GM10847 (cell line): ENCODE results near the gene CNDP1.

Experiments
- POLR2A ChIP-seq: IDR thresholded peaks from 2 replicates; pipeline ENCODE4 v1.6.1; 2011; ENCODE audit not compliant: insufficient read length; ENCODE audit errors: extremely low read depth

Gene CNDP1

DNA sequence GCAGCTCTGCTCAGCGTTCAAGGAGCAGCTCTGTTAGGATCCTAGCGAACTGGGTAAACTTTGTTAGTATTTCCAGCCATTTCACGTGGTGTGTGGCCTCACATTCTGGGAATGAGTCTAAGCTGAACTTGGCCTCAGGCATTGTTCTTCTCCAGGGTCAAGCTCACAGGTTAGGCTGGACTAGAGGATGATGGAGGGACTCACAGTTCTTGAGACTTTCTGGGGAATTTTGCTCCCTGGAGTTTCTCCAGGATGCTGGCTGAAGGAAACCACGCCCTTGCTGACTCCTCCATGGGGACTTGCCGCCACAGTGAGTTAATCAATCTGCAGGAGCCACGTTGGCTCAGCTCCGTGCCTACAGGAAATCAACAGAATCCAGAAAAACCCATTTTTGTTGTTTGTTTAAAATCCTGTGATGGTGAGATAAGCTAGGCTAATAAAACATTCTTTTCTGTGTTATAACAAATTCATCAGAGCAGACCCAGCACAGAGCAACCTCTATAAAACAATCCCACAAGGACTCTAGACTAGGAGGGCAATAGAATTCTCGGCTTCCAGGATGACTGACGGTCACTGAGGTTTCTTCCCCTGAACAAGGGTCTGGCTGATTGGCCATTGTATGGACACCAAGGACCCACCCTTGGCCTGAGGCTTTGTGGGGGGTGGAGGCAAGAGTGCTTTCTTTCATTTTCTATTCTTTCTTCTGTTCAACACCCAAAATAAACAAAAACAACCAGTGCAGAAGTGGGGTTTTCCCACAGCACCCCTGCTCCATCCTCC, 12.6 kb downstream of the CNDP1 start:
- no peak for TF ChIP-seq POLR2A

DNA sequence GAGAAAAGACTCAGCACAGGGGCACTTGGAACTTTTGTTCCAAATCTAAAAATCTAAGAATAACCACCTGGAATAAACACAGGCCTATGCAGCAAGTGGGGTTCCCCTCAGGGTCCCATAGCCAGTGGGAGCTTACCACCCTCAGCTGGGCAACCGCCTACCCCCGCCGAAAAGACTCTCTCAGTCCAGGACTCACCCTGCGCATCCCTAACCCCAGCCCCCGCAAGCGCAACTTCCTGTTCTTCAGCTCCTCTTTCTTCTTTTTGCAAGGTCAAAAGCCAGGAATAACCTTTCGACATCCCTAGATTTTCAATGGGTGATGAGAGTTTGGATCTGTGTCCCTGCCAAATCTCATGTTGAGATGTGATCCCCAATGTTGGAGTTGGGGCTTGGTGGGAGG, 13.6 kb downstream of the CNDP1 start:
- TF ChIP-seq POLR2A = no peak

DNA sequence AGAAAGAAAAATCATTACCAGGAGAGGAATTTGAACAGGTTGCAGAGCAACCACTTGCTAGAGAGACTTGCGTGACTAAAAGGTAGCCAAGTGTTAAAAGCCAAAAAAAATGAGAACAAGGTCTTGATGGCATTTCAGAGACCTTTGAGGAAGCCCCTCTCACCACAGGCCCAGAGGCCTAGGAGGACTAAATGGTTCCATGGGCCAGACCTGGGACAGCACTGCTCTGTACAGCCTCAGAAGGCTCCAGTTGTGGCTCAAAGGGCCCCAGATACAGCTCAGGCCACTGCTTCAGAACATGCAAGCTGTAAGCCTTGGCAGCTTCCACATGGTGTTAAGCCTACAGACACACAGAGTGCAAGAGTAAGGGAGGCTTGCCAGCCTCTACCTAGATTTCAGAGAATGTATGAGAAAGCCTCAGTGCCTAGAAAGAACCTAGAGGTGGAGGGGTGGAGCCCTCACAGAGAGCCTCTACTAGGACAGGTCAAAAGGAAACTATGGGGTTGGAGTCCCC, 15.3 kb downstream of the CNDP1 start:
- TF ChIP-seq POLR2A = no peak

DNA sequence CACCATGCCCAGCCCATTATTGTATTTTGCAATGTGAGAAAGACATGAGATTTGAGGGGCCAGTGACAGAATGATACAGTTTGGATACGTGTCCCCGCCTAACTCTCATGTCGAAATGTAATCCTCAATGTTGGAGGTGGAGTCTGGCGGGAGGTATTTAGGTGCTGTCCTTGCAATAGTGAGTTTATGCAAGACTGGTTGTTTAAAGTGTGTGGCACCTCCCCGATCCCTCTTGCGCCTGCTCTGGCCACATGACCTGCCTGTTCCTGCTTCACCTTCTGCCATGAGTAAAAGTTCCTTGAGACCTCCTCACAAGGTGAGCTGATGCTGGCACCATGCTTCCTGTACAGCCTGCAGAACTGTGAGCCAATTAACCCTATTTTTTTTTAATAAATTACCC, 16.6 kb downstream of the CNDP1 start:
- TF ChIP-seq POLR2A = no peak

DNA sequence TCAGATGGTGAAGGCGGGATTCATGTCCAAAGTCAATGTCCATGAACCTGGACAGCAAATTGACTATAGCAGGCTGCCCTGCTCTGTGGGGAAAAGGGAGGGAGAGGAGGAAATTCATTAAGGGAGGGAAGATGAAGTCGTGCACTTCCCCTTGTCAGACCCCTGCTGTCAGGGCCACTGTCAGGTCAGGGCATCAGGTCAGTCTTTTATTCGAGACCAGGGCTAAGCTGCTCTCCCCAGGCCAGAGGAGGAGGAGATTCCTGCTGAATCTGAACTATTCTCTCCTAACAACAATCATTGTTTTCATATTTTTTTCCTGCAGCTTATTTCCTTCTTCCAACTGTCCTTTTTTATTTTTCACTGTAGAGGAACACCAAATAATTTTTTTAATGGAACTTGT, 17.2 kb downstream of the CNDP1 start:
- no peak for TF ChIP-seq POLR2A

DNA sequence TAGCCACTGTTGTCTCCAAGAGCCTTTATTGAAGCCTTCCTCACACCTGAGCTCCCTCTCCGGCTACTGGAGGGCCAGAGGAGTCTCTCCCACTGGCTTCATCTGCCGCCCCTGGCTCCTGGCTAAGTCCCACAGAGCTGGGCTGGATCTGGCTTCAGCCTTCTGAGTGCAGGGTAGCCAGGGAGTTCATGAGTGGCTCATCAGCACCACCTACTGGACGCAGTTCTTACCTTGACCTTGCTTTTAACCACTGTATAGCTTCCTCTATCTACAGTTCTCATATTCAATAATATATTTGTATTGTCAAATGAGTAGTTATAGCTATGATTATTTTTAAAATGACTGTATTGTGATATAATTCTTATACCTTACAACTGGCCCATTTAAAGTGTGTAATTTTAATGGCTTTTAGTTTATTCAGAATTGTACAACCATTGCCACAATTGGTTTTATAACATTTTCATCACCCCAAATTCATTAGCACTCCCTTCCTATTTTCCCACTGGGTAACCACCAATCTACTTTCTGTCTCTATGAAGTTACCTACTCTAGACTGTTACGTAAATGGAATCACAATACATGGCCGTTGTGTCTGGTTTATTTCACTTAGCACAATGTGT, 17.7 kb downstream of the CNDP1 start:
- TF ChIP-seq POLR2A = no peak

DNA sequence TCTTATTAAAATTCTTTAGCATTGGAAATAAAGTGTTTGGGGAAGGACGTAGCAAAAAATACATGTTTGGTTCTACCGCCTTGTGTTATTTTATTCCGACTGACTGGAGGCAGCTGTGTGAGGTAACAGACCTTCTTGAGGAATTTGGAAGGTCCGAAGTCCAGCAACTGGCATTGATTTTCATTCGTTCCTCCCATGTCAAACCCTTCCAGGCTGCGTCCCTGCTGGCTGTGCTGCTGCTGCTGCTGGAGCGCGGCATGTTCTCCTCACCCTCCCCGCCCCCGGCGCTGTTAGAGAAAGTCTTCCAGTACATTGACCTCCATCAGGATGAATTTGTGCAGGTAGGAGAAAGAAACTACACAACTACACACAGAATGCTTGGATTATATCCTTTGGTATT, 21.8 kb downstream of the CNDP1 start:
- no peak for TF ChIP-seq POLR2A

DNA sequence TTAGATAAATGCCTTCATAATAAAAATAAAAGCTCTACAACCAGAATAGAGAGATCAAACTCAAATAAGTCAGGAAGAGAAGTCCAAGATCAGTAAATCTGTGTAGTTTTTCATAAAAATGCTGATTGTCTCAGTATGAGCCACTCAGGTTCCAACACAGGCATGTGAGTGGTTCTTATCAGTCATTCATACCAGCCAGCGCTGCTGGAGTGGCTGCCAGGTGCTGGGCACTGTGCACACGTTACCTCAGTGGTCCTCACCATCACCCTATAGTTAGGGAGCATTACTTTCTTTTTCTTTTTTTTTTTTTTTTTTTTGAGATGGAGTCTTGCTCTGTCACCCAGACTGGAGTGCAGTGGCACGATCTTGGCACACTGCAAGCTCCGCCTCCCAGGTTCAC, 23.8 kb downstream of the CNDP1 start:
- TF ChIP-seq POLR2A = no peak

DNA sequence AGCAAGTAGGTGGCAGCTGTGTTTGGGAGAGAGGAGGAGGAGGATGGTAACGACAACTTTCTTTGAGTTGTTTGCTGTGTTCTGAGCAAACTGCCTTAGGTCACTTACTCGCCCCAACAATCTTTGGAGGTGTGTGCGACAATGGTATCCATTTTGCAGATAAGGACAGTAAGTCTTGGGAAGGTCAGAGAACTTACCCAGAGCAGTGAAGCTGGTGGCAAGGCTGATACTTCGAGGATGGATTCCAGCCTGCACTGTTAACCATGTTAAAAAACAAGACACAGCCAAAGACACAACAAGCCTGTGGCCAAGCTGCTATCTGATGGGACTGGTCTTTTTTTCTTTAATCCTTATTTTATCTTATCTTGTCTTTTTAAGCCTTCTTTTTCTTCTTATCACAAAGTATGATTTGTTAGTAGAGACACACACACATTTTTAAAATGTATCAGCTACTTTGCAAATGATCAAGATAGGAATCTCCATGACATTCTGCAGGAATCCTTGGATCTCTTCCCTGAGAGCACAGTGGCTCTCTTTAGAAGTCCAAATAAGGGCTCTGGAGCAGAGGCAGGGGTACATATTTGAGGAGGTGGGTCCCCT, 27.9 kb downstream of the CNDP1 start:
- TF ChIP-seq POLR2A = no peak

DNA sequence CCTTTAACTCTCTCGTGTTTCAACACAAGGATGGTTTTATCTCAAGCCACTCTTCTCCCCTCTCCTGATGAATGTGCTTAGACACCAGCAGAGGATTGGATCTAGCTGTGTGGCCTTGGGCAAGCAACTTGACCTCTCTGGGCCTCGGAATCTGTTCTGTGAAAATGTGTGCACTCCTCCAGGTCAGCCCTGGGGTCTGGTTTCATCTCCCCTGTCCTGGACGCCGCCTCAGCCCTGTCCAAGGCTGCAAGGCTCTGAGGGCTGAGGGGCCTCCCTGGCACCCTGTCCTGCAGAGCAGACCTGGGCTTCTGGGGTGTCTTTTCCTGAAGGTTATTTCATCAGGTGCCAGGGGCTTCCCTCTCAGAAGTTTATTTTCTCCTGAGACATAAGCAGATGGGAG, 28.5 kb downstream of the CNDP1 start:
- TF ChIP-seq POLR2A = no peak

DNA sequence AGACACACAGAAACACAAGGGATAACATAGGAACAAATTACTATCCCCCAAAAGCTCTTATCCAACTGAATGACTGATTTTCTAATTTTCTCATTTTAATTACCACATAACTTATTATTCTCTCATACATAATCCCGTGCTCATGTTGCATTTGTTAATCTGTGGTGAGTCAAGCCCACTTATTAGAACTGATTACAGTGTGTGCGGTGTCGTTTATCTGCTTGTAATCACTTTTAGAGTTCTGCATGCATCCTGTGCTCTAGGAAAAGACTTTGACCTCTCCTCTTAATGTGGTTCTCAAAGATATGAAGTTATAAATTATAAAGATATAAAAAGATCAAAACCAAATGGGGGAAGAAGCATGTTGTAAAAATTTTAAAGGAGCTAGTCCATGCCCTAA, 29.7 kb downstream of the CNDP1 start:
- TF ChIP-seq POLR2A = no peak

DNA sequence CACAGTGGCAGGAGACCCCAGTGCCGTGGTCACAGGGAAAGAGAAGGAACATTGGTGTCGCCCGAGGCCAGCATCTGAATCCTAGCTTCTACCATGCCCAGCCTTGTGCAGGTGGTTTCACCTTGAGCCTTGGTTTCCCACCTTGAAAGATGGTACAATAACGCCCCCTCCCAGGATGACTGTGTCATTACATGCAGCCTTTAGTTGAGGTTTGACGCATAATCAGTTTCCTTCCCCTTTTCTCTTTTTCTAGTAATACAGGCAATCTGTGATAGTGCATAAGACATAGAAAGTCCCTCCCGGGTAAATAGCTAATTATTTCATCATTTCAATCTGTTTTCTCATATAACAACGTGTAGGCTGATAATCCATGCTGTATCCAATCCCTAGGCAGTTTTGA, 33.5 kb downstream of the CNDP1 start:
- no peak for TF ChIP-seq POLR2A

DNA sequence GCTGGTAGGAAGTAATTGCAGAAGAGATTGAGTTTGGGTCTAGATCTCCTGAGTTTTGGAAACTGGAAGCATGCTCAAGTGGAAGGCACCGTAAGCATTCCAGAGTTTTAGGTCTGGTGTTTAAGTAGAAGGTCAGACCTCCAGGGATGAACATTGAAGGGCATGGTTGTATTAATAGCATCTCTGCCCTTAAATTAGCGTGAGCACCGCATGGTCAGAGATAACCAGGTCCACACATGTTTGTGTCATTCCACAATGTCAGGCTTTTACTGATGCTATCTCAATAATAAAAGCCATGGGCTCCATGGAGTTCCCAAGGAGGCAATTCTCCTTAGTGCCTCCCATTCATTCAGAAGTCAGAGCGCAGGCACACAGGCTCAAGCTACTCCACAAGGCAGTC, 35.1 kb downstream of the CNDP1 start:
- no peak for TF ChIP-seq POLR2A

DNA sequence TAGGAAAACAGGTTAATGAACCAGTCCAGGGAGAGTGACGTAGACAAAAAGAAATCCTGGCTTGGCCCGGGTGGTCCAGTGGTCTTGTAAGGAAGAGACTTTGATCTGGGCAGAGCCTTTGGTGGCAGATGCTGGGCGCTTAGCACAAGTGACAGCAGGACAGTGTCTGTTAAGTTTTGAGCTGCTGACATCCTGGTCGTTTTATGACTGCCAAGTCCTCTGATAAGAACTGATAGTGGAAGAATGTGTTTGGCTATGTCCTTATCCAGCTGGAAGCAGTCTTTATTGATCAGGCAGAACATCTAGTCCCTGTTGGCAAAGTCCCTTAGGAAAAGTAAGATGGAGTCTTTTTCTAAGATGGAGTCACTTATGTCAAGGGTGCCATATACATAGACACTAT, 36.0 kb downstream of the CNDP1 start:
- TF ChIP-seq POLR2A = no peak

DNA sequence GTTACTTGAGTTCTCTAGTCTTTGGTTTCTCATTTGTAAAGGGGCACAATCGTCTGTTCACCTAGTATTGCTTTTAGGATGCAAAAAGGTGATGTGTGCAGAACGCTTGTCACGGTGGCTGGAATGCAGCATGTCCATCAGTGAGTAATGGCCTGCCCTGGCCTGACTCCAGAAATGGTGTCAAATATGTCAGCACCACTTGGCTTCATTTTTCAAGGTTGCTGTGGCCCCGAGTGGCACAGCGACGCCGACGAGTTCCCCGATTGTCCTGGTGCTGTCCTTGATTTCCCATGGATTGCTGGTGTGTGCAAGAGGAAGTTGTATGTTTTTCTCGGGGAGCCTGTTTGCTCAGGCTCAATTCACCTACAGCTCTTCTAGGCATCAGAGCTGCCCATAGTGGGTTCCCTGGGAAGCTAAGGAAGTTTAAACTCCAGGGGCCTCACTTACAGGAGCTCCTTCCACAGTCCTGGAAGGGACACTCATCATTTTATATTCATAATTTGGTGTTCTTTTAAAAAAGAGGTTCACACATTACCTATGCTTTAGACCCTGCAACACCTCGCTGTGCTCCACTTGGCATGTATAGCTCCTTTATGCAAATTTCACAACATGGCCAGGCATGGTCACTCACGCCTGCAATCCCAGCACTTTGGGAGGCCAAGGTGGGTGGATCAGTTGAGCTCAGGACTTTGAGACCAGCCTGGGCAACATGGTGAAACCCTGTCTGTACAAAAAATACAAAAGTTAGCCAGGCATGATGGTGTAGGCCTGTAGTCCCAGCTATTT, 37.8 kb downstream of the CNDP1 start:
- TF ChIP-seq POLR2A = no peak

DNA sequence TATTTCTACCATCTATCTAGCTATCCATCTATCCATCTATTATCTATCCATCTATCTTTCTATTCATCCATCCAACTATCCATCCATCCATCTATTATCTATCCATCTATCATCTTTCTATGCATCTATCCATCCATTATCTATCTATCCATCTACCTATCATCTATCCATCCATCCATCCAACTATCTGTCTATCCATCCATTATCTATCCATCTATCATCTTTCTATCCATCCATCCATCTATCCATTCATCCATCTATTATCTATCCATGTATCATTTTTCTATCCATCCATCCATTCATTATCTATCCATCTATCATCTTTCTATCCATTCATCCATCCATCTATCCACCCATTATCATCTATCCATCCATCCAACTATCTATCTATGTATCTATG, 38.8 kb downstream of the CNDP1 start:
- TF ChIP-seq POLR2A = no peak
